ENCODE data around the gene VPS35L. TPM values are rescaled to one million over a fixed set of nuclear protein-coding genes. Genes with fewer than 3 reads are reported as not detected.

Gene VPS35L
- total RNA-seq, 1 experiment from 2014 or later: 41.8 TPM

GRCh38 chr16:19748389-19749168, 193.1 kb downstream of the VPS35L start:
- DNase-seq (ENCODE audit: low read depth): no peak

GRCh38 chr16:19749571-19750080, 194.1 kb downstream of the VPS35L start:
- DNase-seq (ENCODE audit: low read depth): no peak

Other genes with a start within 250 kb of the VPS35L start
- gene TMC5, start 137.8 kb upstream of the VPS35L start, total RNA-seq (2014; rRNA removed): not detected in 2 replicates
- gene GDE1, start 33.6 kb upstream of the VPS35L start, total RNA-seq (2014; rRNA removed): 51.2 and 61.8 TPM in 2 replicates
- gene CCP110, start 31.8 kb upstream of the VPS35L start, total RNA-seq (2014; rRNA removed): 17.4 and 20.3 TPM in 2 replicates
- 12.6 and 16.6 TPM in 2 replicates for gene KNOP1, start 162.5 kb downstream of the VPS35L start, total RNA-seq (2014; rRNA removed)
- gene IQCK, start 162.6 kb downstream of the VPS35L start, total RNA-seq (2014; rRNA removed): 10.6 and 11.7 TPM in 2 replicates